Inferior parietal cortex (tissue), 1 donor: ENCODE measurements around the gene PCBP3.
"Not testable (repeated sequence)": the region's sequence is repeated elsewhere in the genome, so short reads cannot be mapped to it uniquely, and the experiment has no call there.

Experiments used
- DNase-seq: peaks from one replicate; pipeline ENCODE4 v3.0.0-alpha.2; 2016; ENCODE audit errors: extremely low spot score

PCBP3 gene

GRCh38 chr21:45643021-45643980 lies at the start of gene PCBP3:
Gene PCBP3, plus strand, starts transcription at chr21:45643725. Its CDS starts 206,361 bp downstream, at chr21:45850086.
- DNase-seq: peak; percentile 84

- no peak for DNase-seq
Observed at GRCh38 chr21:45594721-45595489, 48.6 kb upstream of the PCBP3 start.

DNA sequence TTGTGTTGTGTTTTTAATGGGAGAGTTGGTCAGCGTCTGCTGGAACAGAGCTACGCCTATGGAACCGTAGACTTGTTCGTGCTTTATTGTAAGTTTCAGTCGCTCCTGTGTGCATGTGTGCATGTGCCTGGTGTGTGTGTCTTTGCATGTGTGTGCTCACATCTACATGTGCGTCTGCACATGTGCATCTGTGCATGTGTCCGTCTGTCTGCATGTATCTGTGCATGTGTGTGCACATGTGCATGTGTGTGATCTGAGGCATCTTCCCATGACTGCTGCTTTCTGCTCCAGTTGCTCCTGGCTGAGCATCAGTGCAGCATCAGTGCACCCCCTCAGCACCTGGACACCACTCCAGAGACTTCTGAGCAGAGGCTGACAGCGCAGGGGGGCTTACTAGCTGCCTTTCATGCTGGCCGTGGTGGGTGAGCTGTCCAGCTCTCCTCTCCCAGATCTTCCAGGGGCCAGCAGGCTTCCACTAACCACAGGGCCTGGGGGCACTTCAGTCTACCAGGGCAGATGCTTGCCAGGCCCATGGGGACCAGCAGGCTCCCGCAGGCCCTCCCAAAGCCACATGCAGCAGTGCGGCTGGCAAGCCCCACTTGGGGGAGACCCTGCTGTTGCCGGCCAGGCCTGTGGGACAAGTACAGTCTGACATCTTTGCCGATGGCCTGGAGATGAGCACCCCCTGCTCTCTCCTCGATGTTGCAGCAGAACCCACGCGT lies 47.8 kb upstream of the PCBP3 start:
- DNase-seq: no peak

GRCh38 chr21:45596704-45597318 lies 46.7 kb upstream of the PCBP3 start:
- DNase-seq: peak; percentile 39

GRCh38 chr21:45598109-45598508 lies 45.4 kb upstream of the PCBP3 start:
- no peak for DNase-seq

DNA sequence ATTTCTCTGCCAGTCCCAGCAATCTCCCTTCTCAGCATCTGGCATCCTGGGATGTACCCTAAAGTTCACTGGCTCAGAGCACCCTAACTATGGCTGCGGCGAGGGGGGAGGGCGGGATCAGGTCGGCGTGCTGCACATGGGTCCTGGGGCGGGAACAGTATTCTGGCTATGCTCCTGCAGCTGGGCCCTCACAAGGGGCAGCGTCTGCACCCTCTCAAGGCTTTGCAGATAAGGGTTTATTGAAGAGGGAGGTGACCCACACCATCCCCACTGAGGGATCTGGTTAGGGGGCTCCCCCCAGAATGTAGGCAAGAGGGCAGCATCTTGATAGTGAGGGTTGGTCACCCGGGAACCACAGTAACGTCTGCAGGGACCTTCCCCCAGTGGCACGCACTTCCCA lies 44.9 kb upstream of the PCBP3 start:
- no peak for DNase-seq

GRCh38 chr21:45599146-45599581 lies 44.4 kb upstream of the PCBP3 start:
- DNase-seq: no peak

- no peak for DNase-seq
Observed at GRCh38 chr21:45600248-45600647, 43.3 kb upstream of the PCBP3 start.

GRCh38 chr21:45601551-45601950 lies 42.0 kb upstream of the PCBP3 start:
- no peak for DNase-seq

DNA sequence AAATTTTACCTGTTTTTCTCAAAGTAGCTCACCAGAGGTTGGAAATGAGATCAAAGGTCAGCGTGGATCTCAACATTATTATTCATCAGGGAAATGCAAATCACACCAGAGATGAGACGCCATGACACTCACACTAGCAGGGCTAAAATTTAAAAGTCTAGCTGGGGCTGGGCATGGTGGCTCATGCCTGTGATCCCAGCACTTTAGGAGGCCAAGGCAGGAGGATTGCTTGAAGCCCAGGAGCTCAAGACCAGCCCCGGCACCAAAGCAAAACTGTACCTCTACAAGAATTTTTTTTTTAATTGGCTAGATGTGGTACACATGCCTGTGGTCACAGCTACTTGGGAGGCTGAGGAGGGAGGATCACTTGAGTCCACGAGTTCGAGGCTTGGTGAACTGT lies 41.4 kb upstream of the PCBP3 start:
- no peak for DNase-seq

- no peak for DNase-seq
Observed at GRCh38 chr21:45603481-45603880, 40.0 kb upstream of the PCBP3 start.

DNA sequence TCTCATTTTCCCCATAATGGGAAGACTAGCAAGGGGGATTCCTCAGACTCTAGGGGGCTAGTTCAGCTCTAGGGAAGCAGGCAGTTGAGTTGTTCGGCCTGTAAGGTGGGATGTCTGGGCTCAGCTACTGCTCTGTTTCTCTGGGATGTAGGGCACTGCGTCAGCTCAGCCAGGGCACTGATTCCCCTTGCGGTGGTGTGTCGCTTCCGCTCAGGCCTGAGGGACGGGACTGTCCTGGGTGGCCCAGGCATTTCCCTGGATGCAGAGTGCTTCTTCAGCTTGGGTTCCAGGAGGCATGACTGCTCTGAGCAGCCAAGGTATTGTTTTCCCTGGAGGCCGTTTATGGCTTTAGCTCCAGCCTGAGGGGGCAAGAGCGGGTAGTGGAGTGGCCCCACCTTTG lies 38.8 kb upstream of the PCBP3 start:
- not testable (repeated sequence) for DNase-seq

- no peak for DNase-seq
Observed at GRCh38 chr21:45607021-45607908, 36.3 kb upstream of the PCBP3 start.

DNA sequence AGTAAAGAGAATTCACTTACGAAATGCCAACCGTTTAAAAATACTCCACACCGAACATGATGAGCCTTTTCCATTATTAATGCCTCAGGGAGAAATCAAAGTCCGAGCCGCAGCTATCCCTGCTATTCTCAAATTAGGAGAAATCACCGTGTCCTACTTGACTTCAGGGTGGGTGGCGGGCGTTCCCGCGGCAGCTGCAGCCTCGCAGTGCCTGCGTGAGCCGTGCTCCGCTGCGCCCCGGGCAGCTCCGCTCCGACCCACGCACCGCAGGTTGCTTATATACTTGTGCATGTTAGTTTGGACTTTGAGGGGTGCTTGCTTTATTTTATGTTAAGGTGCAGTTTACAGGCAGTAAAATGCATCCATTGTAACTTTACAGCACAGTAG lies 35.6 kb upstream of the PCBP3 start:
- DNase-seq: no peak

- not testable (repeated sequence) for DNase-seq
Observed at GRCh38 chr21:45608747-45609470, 34.6 kb upstream of the PCBP3 start.

DNA sequence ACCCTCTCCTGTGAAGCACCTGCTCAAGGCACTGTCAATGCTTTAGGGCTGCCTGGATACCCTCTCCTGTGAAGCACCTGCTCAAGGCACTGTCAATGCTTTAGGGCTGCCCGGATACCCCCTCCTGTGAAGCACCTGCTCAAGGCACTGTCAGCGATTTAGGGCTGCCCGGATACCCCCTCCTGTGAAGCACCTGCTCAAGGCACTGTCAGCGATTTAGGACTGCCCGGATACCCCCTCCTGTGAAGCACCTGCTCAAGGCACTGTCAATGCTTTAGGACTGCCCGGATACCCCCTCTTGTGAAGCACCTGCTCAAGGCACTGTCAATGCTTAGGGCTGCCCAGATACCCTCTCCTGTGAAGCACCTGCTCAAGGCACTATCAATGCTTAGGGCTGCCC lies 33.9 kb upstream of the PCBP3 start:
- DNase-seq: not testable (repeated sequence)

GRCh38 chr21:45611296-45611695 lies 32.2 kb upstream of the PCBP3 start:
- no peak for DNase-seq

GRCh38 chr21:45611939-45612664 lies 31.4 kb upstream of the PCBP3 start:
- no peak for DNase-seq

- DNase-seq: not testable (repeated sequence)
Observed at GRCh38 chr21:45612665-45613019, 30.9 kb upstream of the PCBP3 start.
